ENCODE results near the gene HIP1.
"Not testable (repeated sequence)": the region's sequence is repeated elsewhere in the genome, so short reads cannot be mapped to it uniquely, and the experiment has no call there.

The HIP1 gene

GRCh38 chr7:75686551-75686950, 52.2 kb downstream of the HIP1 start:
- DNase-seq (ENCODE audit: low read depth in 1 of 2, low spot score in 1 of 2): no peak

- DNase-seq (ENCODE audit: low read depth in 1 of 2, low spot score in 1 of 2): not testable (repeated sequence)
Measured at GRCh38 chr7:75682052-75682451, 56.7 kb downstream of the HIP1 start.

GRCh38 chr7:75679060-75679459, 59.7 kb downstream of the HIP1 start:
- DNase-seq (ENCODE audit: low read depth in 1 of 2, low spot score in 1 of 2): no peak

- DNase-seq (ENCODE audit: low read depth in 1 of 2, low spot score in 1 of 2): no peak
Measured at GRCh38 chr7:75669579-75669978, 69.2 kb downstream of the HIP1 start.

GRCh38 chr7:75667938-75668337, 70.8 kb downstream of the HIP1 start:
- no peak for DNase-seq (ENCODE audit: low read depth in 1 of 2, low spot score in 1 of 2)

- DNase-seq (ENCODE audit: low read depth in 1 of 2, low spot score in 1 of 2): no peak
Measured at GRCh38 chr7:75663302-75663907, 75.3 kb downstream of the HIP1 start.

GRCh38 chr7:75662579-75663301, 76.0 kb downstream of the HIP1 start:
- DNase-seq (ENCODE audit: low read depth in 1 of 2, low spot score in 1 of 2): no peak

GRCh38 chr7:75660566-75661215, 78.0 kb downstream of the HIP1 start:
- no peak for DNase-seq (ENCODE audit: low read depth in 1 of 2, low spot score in 1 of 2)

- DNase-seq (ENCODE audit: low read depth in 1 of 2, low spot score in 1 of 2): no peak
Measured at GRCh38 chr7:75658802-75659201, 79.9 kb downstream of the HIP1 start.

GRCh38 chr7:75658369-75658768, 80.4 kb downstream of the HIP1 start:
- no peak for DNase-seq (ENCODE audit: low read depth in 1 of 2, low spot score in 1 of 2)

GRCh38 chr7:75657866-75658265, 80.9 kb downstream of the HIP1 start:
- no peak for DNase-seq (ENCODE audit: low read depth in 1 of 2, low spot score in 1 of 2)

- DNase-seq (ENCODE audit: low read depth in 1 of 2, low spot score in 1 of 2): no peak
Measured at GRCh38 chr7:75656740-75657139, 82.0 kb downstream of the HIP1 start.

GRCh38 chr7:75655536-75655935, 83.2 kb downstream of the HIP1 start:
- no peak for DNase-seq (ENCODE audit: low read depth in 1 of 2, low spot score in 1 of 2)

- no peak for DNase-seq (ENCODE audit: low read depth in 1 of 2, low spot score in 1 of 2)
Measured at GRCh38 chr7:75654855-75655254, 83.9 kb downstream of the HIP1 start.

GRCh38 chr7:75653651-75654050, 85.1 kb downstream of the HIP1 start:
- DNase-seq (ENCODE audit: low read depth in 1 of 2, low spot score in 1 of 2): no peak

GRCh38 chr7:75652788-75653187, 86.0 kb downstream of the HIP1 start:
- no peak for DNase-seq (ENCODE audit: low read depth in 1 of 2, low spot score in 1 of 2)

- DNase-seq (ENCODE audit: low read depth in 1 of 2, low spot score in 1 of 2): no peak
Measured at GRCh38 chr7:75650681-75651080, 88.1 kb downstream of the HIP1 start.

- no peak for DNase-seq (ENCODE audit: low read depth in 1 of 2, low spot score in 1 of 2)
Measured at GRCh38 chr7:75650062-75650461, 88.7 kb downstream of the HIP1 start.

GRCh38 chr7:75649462-75649861, 89.3 kb downstream of the HIP1 start:
- DNase-seq (ENCODE audit: low read depth in 1 of 2, low spot score in 1 of 2): no peak

- no peak for DNase-seq (ENCODE audit: low read depth in 1 of 2, low spot score in 1 of 2)
Measured at GRCh38 chr7:75647709-75648438, 90.9 kb downstream of the HIP1 start.

- DNase-seq (ENCODE audit: low read depth in 1 of 2, low spot score in 1 of 2): no peak
Measured at GRCh38 chr7:75646571-75647102, 92.1 kb downstream of the HIP1 start.

GRCh38 chr7:75645570-75645969, 93.2 kb downstream of the HIP1 start:
- no peak for DNase-seq (ENCODE audit: low read depth in 1 of 2, low spot score in 1 of 2)
